GM10847 (cell line): Measurements from ENCODE around the gene MCTP1.

Experiments
- POLR2A ChIP-seq: IDR thresholded peaks from 2 replicates; pipeline ENCODE4 v1.6.1; 2011; ENCODE audit not compliant: insufficient read length; ENCODE audit errors: extremely low read depth

MCTP1 gene

DNA sequence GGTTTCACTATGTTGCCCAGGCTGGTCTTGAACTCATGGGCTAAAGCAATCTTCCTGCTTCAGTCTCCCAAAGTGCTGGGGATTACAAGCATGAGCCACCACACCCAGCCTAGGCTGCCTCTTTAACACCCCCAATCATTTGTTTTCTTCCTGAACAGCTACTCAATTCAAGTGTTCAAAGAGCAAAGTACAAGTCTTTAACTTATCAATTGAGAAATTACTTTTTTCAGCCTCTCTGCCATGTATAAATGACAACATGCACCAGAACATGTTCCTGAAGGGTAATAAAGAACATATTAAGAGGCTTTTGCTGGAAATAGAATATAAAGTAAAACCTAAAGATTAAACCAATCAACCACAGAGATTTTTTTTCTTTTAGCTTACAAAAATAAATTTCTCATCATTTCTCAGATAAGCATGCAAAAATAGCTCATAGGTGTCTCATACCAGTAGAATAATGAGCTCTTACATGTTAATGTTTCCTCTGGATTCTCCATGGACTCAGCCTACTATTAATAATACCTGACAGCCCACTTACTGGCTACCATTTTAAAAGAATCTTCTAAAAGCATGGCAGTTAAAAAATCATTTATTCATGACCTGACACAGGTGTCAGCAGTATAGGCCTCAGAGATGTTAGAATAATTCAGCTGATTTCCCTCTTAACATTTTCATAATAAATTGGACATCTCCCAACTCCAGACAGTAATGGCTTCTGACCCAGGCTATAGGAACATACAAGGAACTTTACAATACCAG, 60.0 kb downstream of the MCTP1 start:
- TF ChIP-seq POLR2A, result no peak

DNA sequence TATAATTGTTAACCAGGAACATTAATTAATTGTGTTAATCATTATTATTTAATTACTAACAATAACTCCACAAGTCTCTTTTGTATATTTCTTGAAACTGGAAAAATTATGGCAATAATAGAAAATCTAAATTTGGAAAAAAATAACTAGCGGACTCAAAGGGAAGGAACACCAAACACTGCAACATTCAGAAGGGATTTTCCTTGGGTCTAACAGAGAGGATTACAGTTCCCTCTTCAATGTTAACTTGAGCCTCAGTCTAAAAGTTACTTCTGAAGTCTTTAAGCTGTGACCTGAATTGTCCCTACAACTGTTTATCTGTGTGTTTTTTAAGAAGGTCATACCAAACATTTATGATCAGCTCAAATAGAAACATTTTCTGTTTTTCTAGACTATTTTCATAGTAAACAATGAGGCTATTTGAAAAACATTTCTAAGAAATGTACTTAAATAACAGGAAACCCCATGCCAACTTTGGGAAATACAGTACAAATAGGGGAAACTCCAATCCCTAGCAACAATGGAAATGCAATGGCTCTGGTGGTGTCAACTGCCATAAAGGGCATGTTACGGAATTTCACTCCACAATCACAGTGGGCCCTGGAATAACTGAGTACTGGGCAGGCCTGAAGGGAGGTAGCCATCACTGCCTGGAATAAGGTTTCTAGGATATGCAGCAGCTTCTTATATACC, 61.2 kb downstream of the MCTP1 start:
- no peak for TF ChIP-seq POLR2A

DNA sequence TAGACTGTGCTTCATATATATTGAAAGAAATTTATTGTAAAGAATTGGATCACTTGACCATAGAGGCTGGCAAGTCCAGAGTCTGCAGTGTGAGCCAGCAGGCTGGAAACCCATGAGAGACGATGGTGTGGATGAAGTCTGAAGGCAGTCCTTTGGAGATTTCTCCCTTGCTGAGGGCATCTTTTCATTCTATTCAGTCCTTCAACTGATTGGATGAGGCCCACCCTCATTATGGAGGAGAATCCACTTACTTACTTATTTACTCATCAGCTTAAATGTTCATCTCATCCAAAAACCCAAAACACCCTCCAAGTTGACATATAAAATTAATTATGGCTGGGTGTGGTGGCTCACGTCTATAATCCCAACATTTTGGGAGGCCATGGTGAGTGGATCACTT, 62.1 kb downstream of the MCTP1 start:
- TF ChIP-seq POLR2A, result no peak

GRCh38 chr5:95221234-95221633, 63.7 kb downstream of the MCTP1 start:
- no peak for TF ChIP-seq POLR2A

DNA sequence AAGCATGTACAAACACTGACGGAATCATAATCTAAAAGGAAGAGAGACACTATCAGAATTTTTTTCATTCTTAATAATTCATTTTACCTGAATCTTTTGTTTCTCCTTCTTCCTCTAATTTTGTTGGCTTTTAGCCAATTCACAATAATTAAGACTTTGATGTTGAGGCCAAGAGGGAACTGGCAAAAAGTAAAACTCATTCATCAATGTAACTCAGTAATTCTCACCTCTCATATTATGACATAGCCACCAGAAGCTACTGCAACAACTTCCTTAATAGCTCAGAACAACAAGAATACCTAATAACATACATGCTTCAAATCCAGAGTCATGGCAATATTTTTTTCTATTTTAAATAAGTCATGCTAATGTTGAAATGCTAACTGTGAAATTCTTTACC, 64.5 kb downstream of the MCTP1 start:
- no peak for TF ChIP-seq POLR2A

GRCh38 chr5:95219411-95219810, 65.5 kb downstream of the MCTP1 start:
- no peak for TF ChIP-seq POLR2A

- no peak for TF ChIP-seq POLR2A
These were observed 67.0 kb downstream of the MCTP1 start for GRCh38 chr5:95217881-95218280.

DNA sequence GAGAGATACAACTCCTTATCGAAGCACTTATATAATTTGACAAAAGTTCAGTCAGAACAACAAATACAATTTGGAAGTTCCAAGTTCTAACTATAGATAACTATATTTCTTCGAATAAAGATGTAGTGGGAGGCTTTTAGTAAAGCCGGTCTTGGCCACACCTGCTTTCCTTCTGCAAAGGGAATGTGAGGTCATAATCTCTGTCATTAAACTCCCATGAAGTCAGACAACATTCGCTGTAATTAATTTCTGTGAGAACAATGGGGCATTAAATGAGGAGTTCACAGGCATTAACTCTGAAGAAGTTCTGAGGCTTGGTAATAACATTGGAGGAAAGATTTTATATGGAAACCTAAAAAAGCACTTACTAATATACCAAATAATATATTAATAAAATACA, 67.5 kb downstream of the MCTP1 start:
- no peak for TF ChIP-seq POLR2A

DNA sequence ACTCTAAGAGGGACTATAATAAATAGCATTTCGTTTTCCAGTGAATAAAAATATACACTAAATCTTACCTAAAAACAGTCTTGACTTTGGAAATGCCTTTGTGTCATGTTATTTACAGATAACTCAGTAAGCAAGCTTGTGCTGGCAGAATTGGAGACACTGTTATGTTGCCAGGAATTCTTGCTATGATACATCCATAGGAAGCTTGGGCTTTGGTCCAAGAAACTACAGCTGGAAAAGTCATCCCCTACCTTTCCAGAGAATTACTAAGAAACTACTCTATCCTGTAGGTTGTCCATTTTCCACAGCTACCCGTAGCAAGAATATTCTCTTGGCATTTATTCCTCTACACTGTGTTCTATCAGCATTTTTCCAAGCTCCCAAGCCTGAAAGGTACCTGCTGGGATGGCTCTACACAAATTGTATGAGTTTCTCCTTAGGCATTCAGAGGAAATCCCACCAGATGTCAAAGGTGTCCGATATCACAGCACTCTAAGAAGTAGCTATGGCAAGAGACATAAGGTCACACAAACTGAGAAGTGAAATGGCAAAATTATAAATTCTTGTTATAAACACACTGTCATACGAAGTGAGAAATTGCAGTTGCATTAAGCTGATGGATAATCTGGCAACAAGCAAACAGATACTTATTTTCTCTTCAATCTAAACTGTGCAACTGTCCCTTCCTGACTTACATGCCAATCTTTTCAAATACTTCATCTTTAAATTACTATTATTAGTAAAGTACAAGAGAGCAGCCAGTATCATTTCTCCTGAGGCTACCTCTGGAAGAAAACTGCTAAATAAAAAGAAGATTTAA, 68.5 kb downstream of the MCTP1 start:
- TF ChIP-seq POLR2A, result no peak

DNA sequence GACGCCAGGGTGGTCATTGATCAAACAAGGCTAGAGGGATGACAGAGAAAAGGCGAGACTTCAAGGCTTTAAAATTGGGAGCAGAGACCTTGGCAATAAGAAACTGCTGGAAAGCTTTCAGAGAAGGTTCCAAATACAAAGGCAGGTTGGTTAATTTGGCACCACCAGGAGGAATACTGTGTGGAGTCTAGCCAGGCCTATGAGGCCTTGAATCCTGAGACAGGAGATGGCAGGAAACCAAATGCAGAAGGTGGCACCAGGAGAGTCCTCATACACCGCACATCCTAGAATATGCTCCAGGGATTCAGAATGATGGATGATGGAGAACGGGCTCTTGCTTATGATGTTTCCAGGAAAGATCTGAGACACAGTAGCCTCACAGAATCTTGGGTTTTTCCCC, 90.0 kb downstream of the MCTP1 start:
- no peak for TF ChIP-seq POLR2A

DNA sequence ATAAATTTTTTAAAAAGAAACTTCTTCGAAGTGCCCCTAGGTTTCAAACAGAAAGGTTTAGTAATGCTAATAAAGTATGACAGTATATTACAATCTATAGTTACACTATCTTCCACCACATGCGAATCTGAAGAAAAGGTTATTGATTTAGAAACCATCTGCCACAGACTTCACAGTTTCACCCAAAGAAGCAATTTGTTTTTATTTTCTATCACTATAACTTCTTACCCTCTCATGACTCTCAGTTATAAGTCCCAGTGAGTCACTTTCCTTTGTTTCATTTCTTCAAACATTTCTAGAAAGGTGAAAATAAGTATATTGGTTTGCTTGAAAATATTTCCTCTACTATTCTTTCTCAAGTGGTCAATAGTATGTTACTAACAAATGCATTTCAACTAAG, 93.6 kb downstream of the MCTP1 start:
- no peak for TF ChIP-seq POLR2A

- no peak for TF ChIP-seq POLR2A
These were observed 100.0 kb downstream of the MCTP1 start for GRCh38 chr5:95184924-95185323.

DNA sequence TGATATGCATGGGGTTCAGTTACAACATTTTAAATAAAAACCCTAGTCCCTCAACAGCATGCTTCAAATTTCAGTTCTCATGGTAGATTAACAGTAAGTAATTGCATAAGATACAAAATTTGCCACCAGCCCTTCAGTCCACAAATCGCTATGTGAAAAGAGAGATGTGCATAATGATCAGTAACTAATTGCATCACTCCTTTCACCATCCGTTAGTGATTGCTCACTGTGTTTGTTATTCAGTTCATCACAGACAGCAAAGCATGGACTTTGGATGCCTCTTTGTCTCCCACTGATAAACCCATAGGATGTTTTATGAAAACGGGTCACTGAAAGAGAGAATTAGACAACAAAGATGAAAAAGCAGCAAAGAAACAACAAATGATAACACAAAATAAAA, 103.2 kb downstream of the MCTP1 start:
- TF ChIP-seq POLR2A, result no peak

- no peak for TF ChIP-seq POLR2A
These were observed 106.7 kb downstream of the MCTP1 start for GRCh38 chr5:95178046-95178651.

- TF ChIP-seq POLR2A, result no peak
These were observed 107.4 kb downstream of the MCTP1 start for GRCh38 chr5:95177456-95177855.
